IPS DF 19.7 (cell line): Measurements from ENCODE around the gene CTNS.
"Not testable (repeated sequence)": the region's sequence is repeated elsewhere in the genome, so short reads cannot be mapped to it uniquely, and the experiment has no call there.

ENCODE experiments used
- DNase-seq: peaks from one replicate; pipeline ENCODE4 v3.0.0-alpha.2; 2013; ENCODE audit warnings: low read depth, low spot score

Gene CTNS

GRCh38 chr17:3685174-3685573, 48.6 kb downstream of the CTNS start:
- DNase-seq: no peak

DNA sequence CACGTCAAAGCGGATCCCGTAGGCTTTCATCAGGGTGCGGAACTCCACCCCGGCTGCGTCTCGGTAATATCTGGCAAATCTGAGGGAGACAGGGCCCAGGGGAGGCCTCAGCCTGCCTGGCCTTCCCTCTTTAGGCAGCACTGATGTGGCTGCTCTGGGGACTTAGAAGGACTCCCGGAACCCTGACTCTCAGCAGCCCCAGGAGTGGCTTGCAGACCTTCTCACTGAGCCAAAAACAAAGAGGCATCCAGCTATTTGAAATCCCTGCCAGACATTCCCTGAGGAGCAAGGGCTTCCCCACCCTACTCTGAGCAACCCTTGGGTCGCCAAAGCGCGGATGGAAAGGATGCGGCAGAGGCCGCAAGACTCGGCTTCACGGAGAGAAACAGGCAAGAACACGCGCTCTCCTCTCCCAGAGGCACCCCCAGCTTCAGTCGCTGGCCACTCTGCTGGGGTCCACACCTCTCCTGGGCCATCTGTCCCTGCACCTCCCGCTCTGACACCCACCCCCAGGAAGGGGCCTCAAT, 51.5 kb downstream of the CTNS start:
- DNase-seq: no peak

- DNase-seq: no peak
These were observed 52.3 kb downstream of the CTNS start for GRCh38 chr17:3688852-3689261.

DNA sequence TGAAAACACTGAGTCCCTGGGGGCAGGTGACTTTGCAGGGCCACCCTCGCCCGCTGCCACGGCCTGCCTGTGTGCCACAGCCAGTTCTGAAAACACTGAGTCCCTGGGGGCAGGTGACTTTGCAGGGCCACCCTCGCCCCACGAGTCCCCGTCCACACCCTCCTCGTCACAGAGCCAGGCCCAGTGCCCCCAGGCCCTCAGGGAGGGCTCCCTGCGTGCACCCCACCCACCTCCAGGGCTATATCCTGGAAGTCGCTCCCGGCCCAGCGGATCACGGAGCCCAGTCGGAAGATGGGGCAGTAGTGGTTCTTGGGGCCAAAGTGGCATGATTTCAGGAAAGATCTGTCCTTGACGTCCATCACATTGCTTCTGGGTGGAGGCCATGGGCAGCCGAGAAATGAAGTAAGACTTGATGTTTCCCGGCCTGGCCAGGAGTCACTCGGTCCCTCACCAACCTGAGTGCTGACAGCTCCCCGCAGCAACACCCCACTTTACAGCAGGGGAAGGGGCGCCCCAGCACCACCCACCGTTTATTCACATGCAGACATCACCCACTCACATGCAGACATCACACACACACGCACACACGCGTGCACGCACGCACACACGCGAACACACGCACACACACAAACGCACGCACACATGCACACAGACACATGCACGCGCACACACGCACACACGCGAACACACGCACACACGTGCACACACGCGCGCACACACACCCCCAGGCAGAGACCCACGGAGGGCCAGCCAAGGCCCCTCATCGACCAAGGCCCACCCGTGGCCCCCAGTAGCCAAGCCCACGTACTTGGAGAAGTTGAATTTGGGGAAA, 52.9 kb downstream of the CTNS start:
- DNase-seq: no peak

DNA sequence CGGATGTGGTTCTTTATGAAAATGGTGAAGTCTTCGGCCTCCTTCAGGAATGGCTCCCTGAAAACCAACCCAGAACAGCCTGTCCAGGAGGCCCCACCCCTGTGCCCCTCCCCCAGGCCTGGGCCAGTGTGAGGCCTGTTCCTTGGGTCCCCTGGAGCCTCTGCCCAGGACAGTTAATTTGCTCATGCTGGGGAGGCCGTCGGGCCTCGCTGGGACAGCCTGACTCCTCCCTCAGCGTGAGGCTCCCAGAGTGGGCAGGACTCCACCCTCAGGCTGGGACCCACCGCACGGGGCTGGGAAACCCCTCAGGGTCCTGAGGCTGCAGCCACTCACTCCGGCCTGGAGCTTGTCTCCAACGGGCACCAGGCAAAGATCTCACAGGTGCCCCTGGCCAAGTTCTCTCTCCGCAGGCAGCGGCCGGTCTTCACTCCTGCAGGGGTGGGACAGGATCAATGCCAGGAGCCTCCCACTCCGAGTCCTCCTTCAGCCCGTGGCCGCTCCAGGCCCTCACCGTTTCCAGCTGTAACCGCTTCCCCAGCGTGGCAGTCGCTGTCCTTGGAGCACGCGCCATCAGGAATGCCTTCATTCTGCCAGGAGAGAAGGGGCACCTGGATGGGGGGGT, 53.6 kb downstream of the CTNS start:
- DNase-seq: no peak

- DNase-seq: no peak
These were observed 55.1 kb downstream of the CTNS start for GRCh38 chr17:3691617-3692067.

- DNase-seq: no peak
These were observed 55.8 kb downstream of the CTNS start for GRCh38 chr17:3692346-3692745.

- DNase-seq: no peak
These were observed 56.6 kb downstream of the CTNS start for GRCh38 chr17:3693141-3693540.

GRCh38 chr17:3693829-3694231, 57.3 kb downstream of the CTNS start:
- DNase-seq: no peak

DNA sequence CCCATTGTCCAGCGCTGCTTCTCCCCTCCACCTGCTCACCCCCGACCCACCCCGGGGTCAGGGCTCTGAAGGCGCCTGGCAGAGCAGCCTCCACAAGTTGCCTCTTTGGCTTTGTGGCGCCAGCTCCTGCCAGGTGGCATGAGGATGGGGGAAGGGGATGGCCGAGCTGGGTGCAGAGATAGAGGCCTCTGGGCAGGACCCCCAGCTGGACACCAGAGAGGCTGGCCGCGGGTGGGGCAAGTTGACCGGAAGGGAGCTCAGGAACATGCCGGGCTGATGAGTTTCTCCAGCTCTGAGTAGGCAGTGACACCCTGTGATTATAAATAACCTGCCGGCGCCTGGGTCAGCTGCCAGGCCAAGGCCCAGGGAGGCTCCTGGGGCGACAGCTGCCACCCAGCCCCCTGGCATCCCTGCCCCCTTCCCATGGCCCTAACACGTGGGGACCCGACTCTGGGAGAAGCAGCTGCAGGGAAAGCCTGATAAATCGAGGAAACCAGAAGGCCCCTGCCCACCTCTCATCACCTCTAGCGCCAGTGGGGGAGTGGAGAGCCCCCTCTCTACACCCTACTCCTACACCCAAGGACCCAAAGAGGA, 58.7 kb downstream of the CTNS start:
- no peak for DNase-seq

- DNase-seq: no peak
These were observed 59.3 kb downstream of the CTNS start, which contains the start of gene P2RX5 for GRCh38 chr17:3695723-3696411. Gene P2RX5, minus strand, starts transcription at chr17:3696155. Its CDS starts 150 bp downstream, at chr17:3696005.

- no peak for DNase-seq
These were observed 60.5 kb downstream of the CTNS start for GRCh38 chr17:3697103-3697476.

GRCh38 chr17:3698139-3698538, 61.6 kb downstream of the CTNS start:
- no peak for DNase-seq

DNA sequence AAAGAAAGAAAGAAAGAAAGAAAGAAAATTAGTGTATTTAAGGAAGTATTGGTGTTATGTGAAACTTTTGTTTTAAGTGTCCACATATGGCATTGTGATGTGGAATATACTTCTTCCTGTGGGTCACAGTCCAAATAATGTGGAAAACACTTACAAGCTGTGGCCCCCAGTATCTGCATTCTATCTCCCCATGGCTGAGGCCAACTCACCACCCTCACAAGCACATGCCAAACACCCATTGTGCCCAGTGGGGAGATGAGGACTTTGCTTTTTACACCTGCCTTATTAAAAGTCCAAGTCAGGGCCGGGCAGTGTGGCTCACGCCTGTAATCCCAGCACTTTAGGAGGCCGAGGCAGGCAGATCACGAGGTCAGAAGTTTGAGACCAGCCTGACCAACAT, 63.4 kb downstream of the CTNS start:
- no peak for DNase-seq

DNA sequence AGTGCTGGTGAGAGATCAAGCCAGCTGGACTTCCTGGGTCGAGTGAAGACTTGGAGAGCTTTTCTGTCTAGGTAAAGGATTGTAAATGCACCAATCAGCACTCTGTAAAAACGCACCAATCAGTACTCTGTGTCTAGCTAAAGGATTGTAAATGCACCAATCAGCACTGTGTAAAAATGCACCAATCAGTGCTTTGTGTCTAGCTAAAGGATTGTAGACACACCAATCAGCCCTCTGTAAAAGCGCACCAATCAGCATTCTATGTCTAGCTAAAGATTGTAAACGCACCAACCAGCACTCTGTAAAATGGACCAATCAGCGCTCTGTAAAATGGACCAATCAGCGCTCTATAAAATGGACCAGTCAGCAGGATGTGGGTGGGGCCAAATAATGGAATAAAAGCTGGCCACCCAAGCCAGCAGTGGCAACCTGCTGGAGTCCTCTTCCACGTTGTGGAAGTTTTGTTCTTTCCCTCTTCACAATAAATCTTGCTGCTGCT, 65.5 kb downstream of the CTNS start:
- DNase-seq: not testable (repeated sequence)

GRCh38 chr17:3704931-3705717, 68.6 kb downstream of the CTNS start:
- no peak for DNase-seq

DNA sequence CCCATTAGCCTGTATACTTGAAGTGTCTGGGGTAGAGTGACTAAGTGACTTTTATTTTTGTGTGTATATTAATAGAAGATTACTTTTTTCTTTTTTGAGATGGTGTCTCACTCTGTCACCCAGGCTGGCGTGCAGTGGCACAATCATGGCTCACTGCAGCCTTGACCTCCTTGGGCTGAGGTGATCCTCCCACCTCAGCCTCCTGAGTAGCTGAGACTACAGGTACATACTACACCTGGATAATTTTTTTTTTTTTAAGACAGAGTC, 69.1 kb downstream of the CTNS start:
- DNase-seq: not testable (repeated sequence)

- no peak for DNase-seq
These were observed 71.8 kb downstream of the CTNS start for GRCh38 chr17:3708366-3708765.

DNA sequence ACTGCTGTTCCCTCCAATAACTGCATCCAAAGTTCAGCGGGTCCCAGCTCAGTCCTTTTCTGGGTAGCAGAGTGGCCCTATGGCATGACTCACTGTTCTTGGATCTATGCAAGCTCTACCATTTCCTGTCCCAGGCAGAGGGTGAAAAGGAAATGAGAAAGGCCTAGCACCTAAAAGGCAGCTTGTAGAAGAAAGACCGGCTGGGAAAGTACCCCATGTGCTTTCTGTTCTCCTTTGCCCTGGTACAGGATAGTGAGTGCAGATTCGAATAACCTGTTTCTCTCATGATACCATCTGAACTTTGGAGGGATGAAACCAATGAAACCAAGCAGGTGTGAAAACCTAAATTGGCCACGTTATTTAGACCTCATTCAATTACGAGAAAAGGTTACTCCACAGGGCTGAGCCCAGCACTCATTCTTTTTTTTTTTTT, 74.4 kb downstream of the CTNS start:
- DNase-seq: no peak
